GM19025 (cell line): ENCODE results near the gene PIR.

Experiments used
- ATAC-seq: cut with Tn5 transposase; IDR thresholded peaks from one replicate; pipeline ENCODE4 v1.9.1; 2021; ENCODE audit warnings: mild to moderate bottlenecking, low read depth, moderate library complexity; ENCODE audit not compliant: unreplicated experiment

Gene PIR

DNA sequence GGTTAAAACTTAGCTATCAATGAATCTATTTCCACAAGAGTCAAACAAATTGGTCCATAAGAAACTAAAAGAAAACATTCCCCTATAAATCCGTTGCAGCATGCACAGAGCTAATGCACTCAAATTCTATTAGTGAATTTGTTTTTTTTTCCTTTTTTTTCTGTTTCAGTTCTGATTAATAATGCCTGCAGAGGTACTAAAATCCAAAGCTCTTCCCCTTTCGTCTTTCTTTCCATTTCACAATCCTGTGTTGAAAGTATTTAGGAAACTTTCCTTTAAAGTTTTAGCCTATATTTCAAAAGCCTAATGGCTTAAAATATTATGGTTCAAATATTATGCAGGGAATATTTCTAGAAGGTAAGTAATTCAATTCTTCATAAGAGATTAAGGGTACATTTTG lies 63.1 kb downstream of the PIR start:
- no peak for ATAC-seq

DNA sequence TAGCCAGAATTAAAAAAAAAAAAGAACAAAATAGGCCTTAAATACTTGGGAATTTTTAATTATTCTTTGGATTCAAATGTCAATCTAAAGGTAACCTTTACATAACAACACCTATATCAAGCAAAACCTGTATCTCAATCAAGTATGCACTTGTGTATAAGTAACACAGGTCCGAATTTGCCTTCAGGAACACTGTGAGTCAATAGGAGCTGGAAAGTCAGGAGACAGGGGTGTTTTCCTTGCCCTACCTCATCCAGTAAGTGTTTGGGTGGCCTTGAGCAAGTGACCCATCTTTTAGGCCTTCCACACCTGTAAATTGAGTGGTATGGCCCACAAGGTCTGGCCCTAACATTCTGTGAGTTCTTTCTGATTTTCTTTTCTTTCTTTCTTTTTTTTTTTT lies 68.1 kb downstream of the PIR start:
- no peak for ATAC-seq

DNA sequence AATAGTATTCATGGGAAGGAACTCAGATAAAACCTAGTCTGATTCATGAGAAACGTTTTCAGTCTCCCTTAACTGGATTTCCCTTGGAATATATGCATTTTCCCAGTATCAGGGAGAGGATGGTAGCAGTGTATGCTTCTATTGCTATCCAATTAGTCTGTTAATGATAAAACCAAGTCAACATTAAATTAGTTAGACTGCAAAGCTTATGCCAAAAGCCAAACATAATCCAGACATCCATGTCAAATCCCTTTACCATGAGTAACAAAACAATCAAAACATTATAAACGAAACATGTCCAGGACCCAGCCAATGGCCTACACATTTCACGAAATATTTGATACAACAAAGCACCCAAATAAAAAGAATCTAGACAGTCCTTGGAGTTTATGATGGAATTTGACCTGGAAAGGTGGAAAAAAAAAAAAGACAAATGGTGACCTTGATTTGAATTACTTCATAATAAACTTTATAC lies 74.4 kb downstream of the PIR start:
- ATAC-seq: no peak

DNA sequence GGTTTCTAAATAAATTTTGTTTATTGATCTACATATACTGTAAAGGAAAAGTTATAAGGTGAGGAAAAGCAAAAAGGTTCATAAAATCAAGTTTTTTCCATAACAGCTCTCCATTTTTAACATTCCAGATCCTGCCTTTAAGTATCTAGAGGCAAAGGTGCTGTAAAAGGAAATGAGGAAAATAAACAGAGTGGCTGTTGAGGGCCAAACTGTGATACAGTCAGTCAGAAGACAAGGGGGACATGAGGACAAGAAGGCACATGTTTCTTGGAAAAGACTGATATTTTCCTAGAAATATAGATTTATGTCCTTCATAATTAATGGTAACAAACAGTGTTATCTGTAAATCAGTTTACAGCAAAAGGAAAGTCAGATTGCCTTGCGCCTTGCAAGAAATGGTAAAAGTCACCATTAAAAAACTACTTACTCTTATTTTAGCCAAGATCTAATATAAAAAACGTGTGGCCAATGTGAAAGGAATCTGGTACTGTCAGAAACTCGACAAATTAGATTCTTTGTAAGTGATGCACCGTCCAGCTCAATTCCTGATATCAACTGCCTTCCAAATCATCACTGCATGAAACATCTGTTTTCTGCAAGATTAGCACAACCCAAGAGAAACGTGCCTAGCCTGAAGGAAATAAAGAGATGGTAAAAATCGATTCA lies 75.0 kb downstream of the PIR start:
- ATAC-seq: no peak

DNA sequence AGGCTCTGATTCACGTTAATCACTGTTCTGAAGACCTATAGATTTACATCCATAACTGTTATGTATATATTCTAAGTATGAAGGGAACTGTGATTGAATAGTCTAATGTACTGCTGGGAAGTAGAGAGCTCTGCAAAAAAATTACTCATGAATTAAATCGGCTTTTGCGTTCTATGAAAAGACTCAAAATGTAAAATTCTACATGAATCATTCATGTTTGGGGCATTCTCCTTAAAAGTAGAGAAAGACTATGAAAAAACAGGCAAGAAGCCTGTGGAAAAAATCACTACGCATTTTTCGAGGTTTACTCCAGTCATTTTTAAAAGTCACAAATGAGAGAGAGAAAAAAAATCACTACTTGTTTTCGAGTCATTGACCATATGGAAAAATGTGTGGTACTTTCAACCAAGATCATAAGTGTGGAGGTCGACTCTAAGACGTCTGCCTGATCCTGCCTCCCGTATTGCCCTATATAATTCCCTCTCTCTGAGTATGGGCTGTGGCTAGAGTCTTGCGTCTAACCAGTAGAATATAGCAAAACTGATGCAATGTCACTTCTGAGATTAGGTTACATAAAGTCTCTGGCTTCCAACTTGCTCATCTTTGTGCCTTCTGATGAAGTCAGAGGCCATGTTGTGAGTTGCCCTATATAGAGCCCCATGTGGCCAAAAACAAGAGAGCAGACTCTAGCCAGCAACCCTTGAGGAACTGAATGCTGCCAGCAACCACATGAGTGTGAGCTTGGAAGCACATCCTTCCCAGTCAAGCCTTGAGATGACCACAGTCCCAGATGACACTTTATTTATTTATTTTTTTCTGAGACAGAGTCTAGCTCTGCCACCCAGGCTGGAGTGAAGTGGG lies 76.8 kb downstream of the PIR start:
- ATAC-seq: no peak

DNA sequence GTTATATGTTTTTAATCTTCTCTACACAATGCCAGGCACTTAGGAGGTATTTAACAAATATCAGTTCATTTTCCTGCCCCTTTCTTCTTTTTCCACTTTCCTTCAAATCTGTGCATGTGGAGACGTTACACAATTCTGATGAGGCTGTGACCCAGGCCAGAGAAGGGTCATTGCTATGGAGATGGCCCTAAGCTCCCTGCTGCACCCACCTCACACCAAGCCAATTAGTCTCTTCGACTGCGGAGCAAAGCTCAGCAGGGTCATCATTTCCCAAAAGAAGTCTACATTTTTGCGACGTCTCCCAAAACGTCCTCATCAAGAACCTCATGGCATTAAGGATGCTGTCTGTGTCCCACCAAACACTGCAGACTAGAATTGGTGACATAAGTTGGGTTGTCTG lies 80.0 kb downstream of the PIR start:
- ATAC-seq: no peak

DNA sequence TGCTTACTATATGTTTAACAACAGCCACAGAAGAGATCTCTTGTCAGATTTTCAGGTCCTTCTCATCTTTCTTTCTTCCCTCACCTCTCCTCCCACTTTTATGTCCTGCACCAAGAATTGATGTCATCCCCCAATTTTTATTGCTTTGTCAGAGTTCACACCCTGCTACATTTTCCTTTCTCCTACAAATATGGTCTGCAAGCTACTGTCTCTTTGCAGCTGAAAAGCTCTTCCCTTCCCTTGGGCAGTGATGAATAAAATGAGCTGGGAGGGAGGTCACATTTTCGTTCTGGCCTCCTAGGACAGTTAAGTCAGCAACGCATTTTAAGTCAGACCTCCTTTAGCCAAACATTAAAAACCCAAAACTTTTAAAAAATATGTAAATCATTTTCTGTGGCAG lies 82.2 kb downstream of the PIR start:
- ATAC-seq: no peak

DNA sequence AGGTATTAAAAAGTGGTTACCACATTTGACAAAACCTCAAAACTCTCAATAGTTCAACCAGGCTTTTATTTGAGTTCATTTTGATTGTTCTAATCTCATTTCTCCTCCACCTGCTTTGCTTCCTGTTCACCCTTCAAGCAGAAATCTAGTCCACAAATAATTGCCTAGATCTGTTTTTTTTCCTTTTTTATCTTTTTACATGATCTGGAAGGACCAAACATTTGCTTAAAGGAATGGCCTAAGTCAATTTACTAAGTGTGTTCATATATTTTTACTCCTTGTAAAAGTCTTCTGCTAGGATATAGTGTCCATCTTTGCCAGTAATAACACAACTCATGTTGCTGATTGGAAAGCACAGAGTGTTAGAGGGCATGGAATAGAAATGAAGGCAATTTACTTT lies 82.7 kb downstream of the PIR start:
- ATAC-seq: no peak

DNA sequence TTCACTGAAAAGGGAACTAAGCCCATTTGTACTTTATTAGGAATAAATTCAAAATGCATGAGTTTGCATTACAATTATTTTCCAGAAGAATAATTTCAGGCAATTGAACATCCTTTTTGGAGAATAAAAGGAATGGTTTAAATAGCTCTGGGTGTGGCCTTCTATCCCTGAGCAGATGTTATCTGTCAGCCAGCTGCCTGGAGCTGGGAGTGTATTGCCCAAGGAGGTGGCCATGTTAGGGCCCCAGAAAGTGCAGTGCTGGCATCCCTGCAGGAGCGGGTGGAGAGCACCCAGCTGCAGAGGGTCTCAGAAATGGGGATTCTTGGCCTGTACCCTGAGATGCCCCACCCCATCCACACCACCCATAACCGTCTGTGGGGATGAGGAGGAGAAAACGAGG lies 87.3 kb downstream of the PIR start:
- ATAC-seq: no peak

DNA sequence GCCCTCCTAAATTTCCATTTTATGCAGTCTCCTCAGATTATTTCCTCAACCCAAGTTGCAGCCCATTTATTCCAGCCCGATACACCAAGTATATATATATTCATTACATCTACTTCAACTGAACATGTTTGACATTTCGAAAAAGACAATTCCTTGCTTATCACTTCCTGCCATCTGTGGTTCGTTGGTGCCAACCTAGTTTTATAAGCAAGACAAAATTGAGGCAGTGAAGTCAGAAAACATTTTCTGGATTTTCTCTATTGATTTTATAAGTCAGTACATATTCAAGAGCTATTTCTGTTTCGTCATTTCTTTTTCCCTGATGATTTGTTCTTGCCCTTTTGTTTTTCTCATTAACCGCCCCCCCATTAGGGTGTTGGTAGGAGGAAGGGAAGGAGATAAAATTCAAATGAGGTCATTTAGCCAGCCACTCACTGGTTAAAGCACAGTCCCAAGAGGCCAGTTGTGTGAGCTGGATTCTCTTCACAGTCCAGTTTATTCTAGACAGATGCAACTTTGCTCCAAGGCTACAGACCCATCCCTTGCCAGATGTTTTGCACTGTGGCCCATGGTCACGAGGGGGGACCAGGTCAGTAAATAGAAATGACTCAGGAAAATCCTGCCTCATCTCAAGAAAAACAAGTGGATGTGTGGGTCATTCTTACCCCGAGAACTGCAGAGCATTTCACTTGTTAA lies 88.6 kb downstream of the PIR start:
- ATAC-seq: no peak

DNA sequence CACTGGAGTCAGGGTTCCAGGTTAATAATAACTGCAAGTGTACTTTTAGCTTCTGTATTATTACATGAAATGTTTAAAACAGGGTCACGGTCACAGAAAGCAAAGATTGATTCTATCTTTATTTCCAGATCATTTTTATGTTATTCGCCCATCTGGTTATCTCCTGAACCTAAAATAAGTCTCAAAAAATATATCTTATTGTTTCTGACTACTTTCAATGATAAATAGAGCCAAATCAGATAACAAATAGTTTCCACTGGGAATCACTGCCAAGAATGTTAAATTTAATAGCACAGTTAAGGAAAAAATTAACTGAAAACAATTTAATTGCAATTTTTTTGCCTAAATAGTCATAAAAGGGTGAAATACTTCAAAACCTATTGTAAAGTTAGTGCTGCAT lies 91.8 kb downstream of the PIR start:
- no peak for ATAC-seq

DNA sequence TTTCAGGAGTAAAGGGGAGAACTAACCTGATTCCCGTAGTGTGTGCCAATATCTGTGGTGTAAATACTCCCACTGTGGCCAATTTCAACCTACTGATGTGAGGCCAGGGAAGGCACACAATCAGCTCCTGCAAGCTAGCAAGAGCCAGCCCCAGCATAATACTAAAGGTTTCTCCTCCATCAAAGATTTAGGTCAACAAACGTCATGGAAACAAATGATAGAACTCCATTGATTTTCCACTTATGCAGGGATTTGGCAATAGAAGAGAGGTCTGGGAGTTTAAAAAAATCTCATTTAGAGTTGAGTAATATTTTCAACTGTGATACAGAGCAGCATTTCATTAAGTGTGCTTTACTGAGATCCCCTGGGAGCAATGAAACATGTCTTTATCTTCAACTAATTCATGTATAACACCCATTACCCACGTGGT lies 93.2 kb downstream of the PIR start:
- no peak for ATAC-seq

DNA sequence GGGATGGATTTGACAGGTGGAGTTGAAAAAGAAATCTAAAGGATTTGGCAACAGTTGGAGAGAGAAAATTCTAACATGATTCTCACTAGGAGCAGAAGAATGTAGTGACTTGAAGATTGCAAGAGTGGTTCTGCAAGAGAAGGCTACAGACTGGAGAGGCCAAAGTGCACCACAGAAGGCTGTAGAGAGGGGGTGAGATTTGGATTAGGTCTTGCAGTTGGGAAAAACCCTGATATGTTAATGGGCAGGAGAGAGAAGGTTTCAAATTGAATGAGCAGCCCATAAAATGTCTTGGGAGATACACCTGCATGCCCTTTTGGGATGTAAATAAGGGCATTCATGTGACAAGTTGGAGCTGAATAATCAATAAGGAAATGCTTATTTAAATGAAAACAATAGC lies 94.3 kb downstream of the PIR start:
- no peak for ATAC-seq

DNA sequence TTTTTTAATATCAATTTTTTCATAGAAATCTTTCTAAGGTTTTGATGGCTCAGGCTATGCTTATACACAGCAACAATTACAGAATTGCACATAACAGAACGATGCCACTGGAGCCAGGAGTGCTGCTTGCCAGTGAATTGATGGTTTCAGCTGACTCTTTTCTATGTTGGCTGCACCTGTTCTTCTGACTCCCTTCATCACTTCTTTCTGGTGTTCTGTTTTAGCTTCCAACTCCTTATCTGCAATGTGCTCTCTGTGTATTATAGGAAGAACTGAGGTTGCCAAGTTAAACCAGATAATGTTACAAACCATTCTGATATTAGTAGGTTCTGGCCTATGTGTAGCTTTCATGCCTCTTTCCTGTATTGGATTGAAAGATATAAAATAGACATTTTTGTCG lies 97.3 kb downstream of the PIR start:
- no peak for ATAC-seq

DNA sequence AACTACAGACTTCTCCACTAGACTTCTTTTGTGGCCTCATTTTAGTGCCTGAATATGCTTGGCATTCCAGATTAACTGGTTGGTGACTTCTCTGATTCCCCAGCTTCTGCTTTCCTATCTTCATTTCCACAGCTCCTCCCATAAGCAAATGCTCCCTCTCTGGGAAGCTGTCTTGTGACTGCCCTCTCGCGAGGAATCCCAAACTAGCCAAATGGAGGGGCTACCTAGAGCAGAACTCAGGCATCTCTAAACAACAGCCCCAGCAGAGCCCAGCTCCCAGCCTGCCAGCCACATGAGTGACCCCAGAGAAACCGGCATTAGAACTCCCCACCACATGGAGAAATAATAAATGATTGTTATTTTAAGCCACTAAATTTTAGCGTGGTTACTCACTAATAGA lies 101.3 kb downstream of the PIR start:
- no peak for ATAC-seq

DNA sequence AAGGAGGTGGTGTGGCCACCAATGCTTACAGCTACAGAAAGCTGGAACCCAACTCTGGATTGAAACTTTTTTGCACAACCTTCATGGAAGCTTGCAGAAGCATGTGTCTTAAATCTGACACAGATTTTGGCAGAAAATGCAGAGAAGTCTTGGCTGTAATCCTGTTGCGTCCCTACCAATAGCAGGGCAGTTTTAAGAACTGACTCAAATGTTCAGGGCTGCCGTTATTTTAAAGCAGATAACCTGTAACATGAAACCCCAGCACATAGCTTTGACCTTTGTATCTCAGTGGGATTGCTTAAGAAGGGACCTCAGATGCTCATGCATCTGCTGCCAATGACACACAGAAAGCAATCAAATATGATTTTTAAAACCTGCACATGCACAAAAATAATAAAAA lies 108.8 kb downstream of the PIR start, which contains the start of gene VEGFD:
Gene VEGFD (minus strand): TSS at position 110 of the 400 bp plus-strand sequence. CDS start 467 bp downstream, outside the sequence.
- no peak for ATAC-seq

DNA sequence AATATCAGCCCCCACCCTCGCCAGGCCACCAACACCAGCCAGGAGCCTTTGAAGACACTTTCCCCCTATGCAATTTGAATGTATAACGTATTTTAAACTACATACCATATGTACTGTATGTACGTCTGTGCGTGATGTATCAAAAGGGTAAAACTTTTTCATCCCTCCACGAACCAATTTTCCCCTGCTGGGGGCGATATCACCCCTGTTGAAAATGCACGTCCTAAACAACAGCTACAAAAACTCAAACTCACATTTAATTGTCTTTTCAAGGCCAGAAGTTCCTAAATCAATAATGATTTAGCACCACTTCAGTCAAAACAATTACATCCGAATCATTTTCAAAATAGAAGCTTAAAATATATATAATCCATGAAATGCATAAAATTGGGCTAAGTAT lies 110.3 kb downstream of the PIR start:
- ATAC-seq: no peak

DNA sequence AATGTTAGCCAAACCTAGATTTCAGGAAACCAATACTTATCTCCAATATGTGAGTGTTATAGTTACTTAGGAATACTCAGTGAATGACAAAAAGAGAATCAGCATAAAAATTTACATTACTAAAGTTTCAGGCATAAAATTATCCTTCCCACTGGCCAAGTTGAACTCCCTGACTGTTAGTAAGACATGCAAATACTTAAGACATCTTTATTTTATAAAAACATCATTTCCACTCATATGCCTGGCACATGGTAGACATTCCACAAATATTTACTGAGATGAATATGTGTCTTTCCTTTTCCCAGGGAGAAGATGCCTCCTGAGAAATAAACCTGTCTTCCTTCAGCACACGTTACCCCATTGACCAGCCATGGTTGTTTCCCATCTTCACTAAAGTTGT lies 116.2 kb downstream of the PIR start:
- no peak for ATAC-seq

DNA sequence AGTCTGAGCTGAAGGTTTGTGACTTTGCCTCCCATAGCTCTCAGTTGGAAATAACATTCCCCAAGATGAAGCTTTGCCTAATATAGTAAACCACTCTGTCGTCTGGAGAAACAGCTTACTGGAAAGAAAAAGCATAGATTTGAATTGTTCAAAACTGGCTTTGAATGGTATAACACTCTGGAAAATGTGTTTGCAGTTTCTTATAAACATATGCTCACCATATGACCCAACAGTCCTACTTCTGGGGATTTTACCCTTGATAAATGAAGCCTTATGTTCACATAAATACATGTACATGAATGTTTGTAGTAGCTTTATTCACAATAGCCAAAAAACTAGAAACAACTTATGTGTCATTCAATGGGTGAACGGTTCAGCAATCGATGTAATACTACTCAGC lies 119.2 kb downstream of the PIR start:
- ATAC-seq: no peak

DNA sequence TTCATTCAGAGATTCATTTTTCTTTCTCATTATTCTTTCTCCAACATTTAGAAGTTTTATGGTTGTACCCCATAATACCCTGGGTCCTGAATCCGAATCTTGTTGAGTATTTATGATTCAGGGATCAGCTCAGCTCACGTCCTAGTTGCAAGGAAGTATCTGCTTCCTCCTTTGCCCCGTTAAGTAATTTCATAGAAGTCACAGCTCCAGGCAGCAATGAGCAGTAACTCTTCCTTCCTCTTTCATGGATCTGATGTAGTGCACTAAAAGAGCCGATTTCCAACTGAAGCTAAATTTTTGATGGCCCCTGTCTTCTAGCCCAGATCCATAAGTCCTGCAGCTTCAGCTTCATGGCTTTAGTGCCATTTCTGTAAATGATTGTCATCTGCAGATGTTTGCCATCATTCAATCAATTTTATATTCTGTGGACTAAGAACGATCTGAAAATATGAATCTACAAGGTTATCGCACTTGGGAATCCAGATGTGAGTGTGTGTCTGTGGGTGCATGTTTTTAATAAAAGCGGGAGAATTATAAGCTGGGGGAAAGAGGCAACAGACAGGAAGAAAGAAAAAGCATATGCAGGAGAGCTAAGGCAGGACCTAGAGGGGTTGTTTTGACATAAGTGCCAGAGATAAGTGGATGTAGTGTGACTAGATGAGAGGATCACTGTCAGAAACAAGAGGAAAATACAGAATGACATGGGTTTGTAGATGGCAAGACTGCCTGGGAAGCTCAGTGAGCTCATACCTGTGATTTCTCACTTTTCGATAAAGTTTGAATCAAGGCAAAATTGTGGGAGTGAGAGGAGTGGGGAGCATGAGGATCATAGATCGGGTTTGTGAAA lies 126.4 kb downstream of the PIR start:
- ATAC-seq: no peak
